ENCODE data around the gene ARHGAP4. TPM values are rescaled to one million over a fixed set of nuclear protein-coding genes. Genes with fewer than 3 reads are reported as not detected.
A peak's percentile ranks its signal among the peaks of the same experiment; 100 is the strongest.

ARHGAP4 gene
- total and polyA plus RNA-seq, 11 donors = 6.8 to 55.8 (median 12.9) TPM

DNA sequence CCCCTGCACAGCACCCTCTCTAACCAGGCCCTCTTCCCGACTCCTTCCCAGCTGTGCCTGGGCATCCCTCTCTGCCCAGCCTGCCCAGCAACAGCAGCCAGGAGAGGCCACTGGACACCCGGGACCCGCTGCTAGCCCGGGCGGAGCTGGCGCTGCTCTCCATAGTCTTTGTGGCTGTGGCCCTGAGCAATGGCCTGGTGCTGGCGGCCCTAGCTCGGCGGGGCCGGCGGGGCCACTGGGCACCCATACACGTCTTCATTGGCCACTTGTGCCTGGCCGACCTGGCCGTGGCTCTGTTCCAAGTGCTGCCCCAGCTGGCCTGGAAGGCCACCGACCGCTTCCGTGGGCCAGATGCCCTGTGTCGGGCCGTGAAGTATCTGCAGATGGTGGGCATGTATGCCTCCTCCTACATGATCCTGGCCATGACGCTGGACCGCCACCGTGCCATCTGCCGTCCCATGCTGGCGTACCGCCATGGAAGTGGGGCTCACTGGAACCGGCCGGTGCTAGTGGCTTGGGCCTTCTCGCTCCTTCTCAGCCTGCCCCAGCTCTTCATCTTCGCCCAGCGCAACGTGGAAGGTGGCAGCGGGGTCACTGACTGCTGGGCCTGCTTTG, 20.5 kb downstream of the ARHGAP4 start:
- Histone ChIP-seq H3K27me3 (peaks cover 0 to 22% (median 0%) of the 10 kb centered on the region in 9 donors), H3K4me3 (peak overlapping the region in 10 of 12 donors; percentile 1 to 57 (median 48)), H3K4me1 (peaks cover 0 to 27% (median 5%) of the 10 kb centered on the region in 12 donors), H3K36me3 (peaks cover 0 to 10% (median 0%) of the 10 kb centered on the region in 9 donors), H3K27ac (peak overlapping the region in 8 of 12 donors; percentile 19 to 79 (median 70)), H3K9me3 (no peaks in the 10 kb centered on the region)
- ATAC-seq (no peak), DNase-seq (peak in 2 of 5 donors; percentile 26 to 59)
- intact Hi-C loops (cut with DNase I) = loop anchor here in 2 of 10 donors (10.0 kb wide), 1 partner anchor 71 kb away; the partner anchor contains the start of gene PDZD4 (in 2 of the 2)
- WGBS, 4 donors = 74 to 94% (median 86%) methylated on average over 14 to 32 of the region's 32 CpGs
- no peak for TF ChIP-seq POLR2A (IDR thresholded peaks at IDR 0.05)
- TF ChIP-seq, protein P1, sequence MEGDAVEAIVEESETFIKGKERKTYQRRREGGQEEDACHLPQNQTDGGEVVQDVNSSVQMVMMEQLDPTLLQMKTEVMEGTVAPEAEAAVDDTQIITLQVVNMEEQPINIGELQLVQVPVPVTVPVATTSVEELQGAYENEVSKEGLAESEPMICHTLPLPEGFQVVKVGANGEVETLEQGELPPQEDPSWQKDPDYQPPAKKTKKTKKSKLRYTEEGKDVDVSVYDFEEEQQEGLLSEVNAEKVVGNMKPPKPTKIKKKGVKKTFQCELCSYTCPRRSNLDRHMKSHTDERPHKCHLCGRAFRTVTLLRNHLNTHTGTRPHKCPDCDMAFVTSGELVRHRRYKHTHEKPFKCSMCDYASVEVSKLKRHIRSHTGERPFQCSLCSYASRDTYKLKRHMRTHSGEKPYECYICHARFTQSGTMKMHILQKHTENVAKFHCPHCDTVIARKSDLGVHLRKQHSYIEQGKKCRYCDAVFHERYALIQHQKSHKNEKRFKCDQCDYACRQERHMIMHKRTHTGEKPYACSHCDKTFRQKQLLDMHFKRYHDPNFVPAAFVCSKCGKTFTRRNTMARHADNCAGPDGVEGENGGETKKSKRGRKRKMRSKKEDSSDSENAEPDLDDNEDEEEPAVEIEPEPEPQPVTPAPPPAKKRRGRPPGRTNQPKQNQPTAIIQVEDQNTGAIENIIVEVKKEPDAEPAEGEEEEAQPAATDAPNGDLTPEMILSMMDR (IDR thresholded peaks at IDR 0.05) = no peak

DNA sequence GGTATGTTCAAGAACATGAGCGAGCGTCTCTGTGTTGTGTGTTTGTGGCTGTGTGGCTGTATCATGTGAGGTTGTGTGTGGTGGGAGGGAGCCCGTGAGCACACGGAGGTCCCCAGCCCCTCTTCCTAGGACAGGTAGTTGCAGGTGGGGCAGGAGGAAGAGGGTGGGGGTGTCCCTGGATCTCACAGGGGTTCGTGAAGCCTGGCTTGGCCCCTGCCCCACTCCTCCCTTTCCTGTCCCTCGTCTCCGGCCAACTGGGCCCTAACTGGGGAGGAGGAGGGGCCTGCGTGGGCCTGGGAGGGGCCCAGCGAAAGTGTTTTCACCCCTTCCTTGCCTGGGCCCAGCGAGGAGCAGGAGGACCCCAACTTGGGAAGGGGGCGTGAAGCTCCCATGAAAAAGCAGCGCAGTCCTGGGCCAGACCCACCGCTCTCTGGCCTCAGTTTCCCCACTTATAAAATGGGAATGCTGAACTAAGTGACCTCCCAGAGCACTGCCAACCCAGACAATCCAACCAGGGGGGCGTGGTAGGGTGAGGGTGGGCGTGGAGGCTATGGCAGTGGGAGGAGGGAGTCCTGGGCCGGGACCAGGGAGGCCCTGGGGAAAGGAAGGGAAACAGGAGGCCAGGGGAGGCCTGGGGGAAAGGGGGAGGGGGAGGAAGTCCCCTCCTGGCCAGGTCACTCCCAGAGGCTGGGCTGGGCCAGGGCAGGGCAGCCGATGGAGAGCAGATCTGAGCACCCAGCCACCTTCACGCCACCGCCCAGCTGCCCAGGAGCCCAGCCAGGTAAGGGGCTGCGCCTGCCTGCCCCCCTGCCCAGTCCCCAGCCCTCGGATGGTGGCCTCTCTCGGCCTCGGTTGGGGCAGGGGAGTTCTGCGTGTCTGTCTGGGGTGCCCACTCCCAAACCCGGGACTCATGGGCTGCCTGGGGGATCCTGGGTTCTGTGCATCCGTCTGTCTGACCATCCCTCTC, 21.8 kb downstream of the ARHGAP4 start, which contains the start of gene AVPR2:
TSS of gene AVPR2 (plus strand) at position 683 of the 967 bp plus-strand sequence. CDS start 473 bp downstream, outside the sequence.
- TF ChIP-seq, protein P1 (IDR thresholded peaks at IDR 0.05) = no peak
- TF ChIP-seq POLR2A (IDR thresholded peaks at IDR 0.05) = no peak
- H3K27ac ChIP-seq = peak within 1 kb of the TSS; percentile 19 to 79 (median 63)
- H3K36me3 ChIP-seq = peaks cover 0 to 1% (median 0%) of the 10 kb centered on the region in 9 donors
- peaks cover 0 to 17% (median 0%) of the 10 kb centered on the region in 9 donors for H3K27me3 ChIP-seq
- WGBS, 4 donors = 40 to 60% (median 51%) methylated on average over 22 to 26 of the region's 26 CpGs
- H3K4me1 ChIP-seq = peaks cover 0 to 32% (median 6%) of the 10 kb centered on the region in 12 donors
- H3K9me3 ChIP-seq = peaks cover 0 to under 1% (median 0%) of the 10 kb centered on the region in 12 donors
- DNase-seq (peak in 4 of 5 donors; percentile 46 to 55 (median 50)), ATAC-seq (peak; percentile 39 to 76 (median 56))
- H3K4me3 ChIP-seq = peak within 1 kb of the TSS in 11 of 12 donors; percentile 1 to 57 (median 46)
- intact Hi-C loops (cut with DNase I) = loop anchor here in 3 of 10 donors (5.0 to 10.0 kb wide), 2 partner anchors 69 to 77 kb away; partner anchors contain the start of gene PDZD4 (in 2 of the 3)

DNA sequence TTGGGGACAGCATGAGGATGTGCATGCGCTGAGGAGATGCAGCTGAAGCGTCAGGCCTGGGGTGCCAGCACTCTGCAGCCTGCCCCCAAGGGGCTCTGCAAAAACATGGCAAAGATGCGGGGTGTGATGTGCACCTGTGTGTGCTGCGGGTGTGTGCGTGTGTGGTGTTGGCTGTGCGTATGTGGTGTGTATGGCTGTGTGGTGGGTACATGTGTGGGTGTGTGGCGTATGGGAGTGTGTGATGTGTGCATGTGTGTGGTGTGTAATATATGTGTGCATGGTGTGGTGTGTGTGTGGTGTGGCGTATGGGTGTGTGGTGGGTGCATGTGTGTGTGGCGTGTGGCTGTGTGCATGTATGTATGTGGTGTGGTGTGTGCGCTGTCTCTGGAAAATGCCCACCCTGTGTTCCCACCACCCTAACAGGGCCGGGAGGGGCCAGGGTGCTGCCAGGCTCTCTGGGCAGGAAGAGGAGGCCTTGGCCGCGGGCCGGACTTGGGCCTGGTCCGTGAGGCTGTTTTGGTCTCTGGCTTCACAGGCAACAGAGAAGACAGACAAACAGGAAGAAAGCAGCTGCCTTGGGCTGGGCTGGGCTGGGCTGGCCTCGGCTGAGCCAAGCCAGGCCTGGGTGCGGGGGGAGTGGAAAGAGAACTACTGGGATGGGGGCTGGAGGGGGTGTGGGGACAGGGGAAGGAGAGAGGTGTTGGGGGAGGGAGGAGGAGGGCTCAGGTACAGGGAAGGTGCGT, 22.7 kb downstream of the ARHGAP4 start:
- Histone ChIP-seq H3K9me3 (peaks cover 0 to 6% (median 0%) of the 10 kb centered on the region in 12 donors), H3K4me1 (peaks cover 0 to 32% (median 6%) of the 10 kb centered on the region in 12 donors), H3K4me3 (peak overlapping the region in 4 of 12 donors; percentile 2 to 51 (median 28)), H3K27ac (peak overlapping the region; percentile 19 to 79 (median 62)), H3K36me3 (no peaks in the 10 kb centered on the region), H3K27me3 (peaks cover 0 to 26% (median 0%) of the 10 kb centered on the region in 9 donors)
- TF ChIP-seq POLR2A (IDR thresholded peaks at IDR 0.05) = no peak
- TF ChIP-seq, protein P1 (IDR thresholded peaks at IDR 0.05) = no peak
- DNase-seq = peak in 2 of 5 donors; percentile 33 to 46
- peak; percentile 22 to 45 (median 30) for ATAC-seq
- 58 to 78% (median 60%) methylated on average over 14 to 18 of the region's 18 CpGs for WGBS, 4 donors
- intact Hi-C loops (cut with DNase I) = loop anchor here in 3 of 10 donors (5.0 to 10.0 kb wide), 2 partner anchors 69 to 76 kb away; partner anchors contain the start of gene PDZD4 (in 2 of the 3)

Measured in heart left ventricle (tissue), 16 donors.